PC-9 (cell line): ENCODE data around the gene SECTM1. TPM values are rescaled to one million over a fixed set of nuclear protein-coding genes. Genes with fewer than 3 reads are reported as not detected.

Experiments
- BruUV-seq: library from RNA; stranded (reverse); fragments of 400-500 nt; replicated peaks from 2 replicates; lab custom pipeline; 2021; lab: Mats Ljungman, UMichigan
- CTCF ChIA-PET: fragments of 300-600 bp; sonication (Branson Sonifier 250); formaldehyde crosslinking; loops from one replicate; lab custom pipeline; 2022; ENCODE audit warnings: antibody characterized with exemption; lab: Charles Lee
- POLR2A ChIA-PET: fragments of 300-600 bp; sonication (Branson Sonifier 250); formaldehyde crosslinking; loops from one replicate; lab custom pipeline; 2022; ENCODE audit warnings: antibody characterized with exemption; ENCODE audit not compliant: unreplicated experiment; lab: Charles Lee
- DNase-seq, 2 experiments: peaks; one replicate each; pipeline versions ENCODE4 v3.0.0 to v3.0.0-alpha.2; 2015 to 2022; ENCODE audit warnings: mixed read lengths in 1 of 2
- H2AFZ ChIP-seq: fragments of 200-600 bp; sonication (generic); 2 replicates; pipeline ENCODE4 v1.8.1; 2017; ENCODE audit warnings: antibody characterized with exemption
- H3F3A ChIP-seq: fragments of 200-600 bp; sonication (generic); 2 replicates; pipeline ENCODE4 v1.8.1; 2017; ENCODE audit warnings: antibody characterized with exemption, mild to moderate bottlenecking, low read depth; ENCODE audit not compliant: insufficient read depth
- H3K27ac ChIP-seq: fragments of 200-600 bp; sonication (generic); 2 replicates; pipeline ENCODE4 v1.6.1; 2016; ENCODE audit warnings: mixed run types
- H3K27me3 ChIP-seq: fragments of 200-600 bp; sonication (generic); 2 replicates; pipeline ENCODE4 v1.6.1; 2016; ENCODE audit warnings: low read depth, mixed run types; ENCODE audit not compliant: insufficient read depth
- H3K36me3 ChIP-seq: fragments of 200-600 bp; sonication (generic); 2 replicates; pipeline ENCODE4 v1.6.1; 2016; ENCODE audit warnings: low read depth, mixed run types
- H3K4me1 ChIP-seq: fragments of 200-600 bp; sonication (generic); replicated peaks from 2 replicates; pipeline ENCODE4 v1.6.1; 2016; ENCODE audit warnings: mixed run types; ENCODE audit not compliant: insufficient read depth
- H3K4me2 ChIP-seq: fragments of 200-600 bp; sonication (generic); 2 replicates; pipeline ENCODE4 v1.6.1; 2017; ENCODE audit warnings: mixed run types
- H3K4me3 ChIP-seq: fragments of 200-600 bp; sonication (generic); 2 replicates; pipeline ENCODE4 v1.6.1; 2016; ENCODE audit warnings: mixed run types
- H3K79me2 ChIP-seq: fragments of 200-600 bp; sonication (generic); 2 replicates; pipeline ENCODE4 v1.6.1; 2017; ENCODE audit warnings: low read depth, mixed run types
- H3K9me2 ChIP-seq: fragments of 200-600 bp; sonication (generic); 2 replicates; pipeline ENCODE4 v1.8.1; 2017; ENCODE audit warnings: mild to moderate bottlenecking; ENCODE audit not compliant: insufficient read depth
- H3K9me3 ChIP-seq: fragments of 200-600 bp; sonication (generic); 2 replicates; pipeline ENCODE4 v1.8.1; 2016; ENCODE audit warnings: low read depth; ENCODE audit not compliant: insufficient read depth
- H4K20me1 ChIP-seq: fragments of 200-600 bp; sonication (generic); 2 replicates; pipeline ENCODE4 v1.8.1; 2017; ENCODE audit not compliant: insufficient read depth
- CTCF ChIP-seq: fragments of 200-600 bp; sonication (generic); conservative IDR thresholded peaks from 2 replicates; pipeline ENCODE4 v1.6.1; 2017; ENCODE audit warnings: mixed run types, antibody characterized with exemption, mild to moderate bottlenecking, moderate library complexity
- EZH2 ChIP-seq: fragments of 200-600 bp; sonication (generic); IDR thresholded peaks from 2 replicates; pipeline ENCODE4 v1.8.0; 2017; ENCODE audit warnings: antibody characterized with exemption, low read depth
- intact Hi-C: fragments of 100-400 bp; cut with micrococcal nuclease; formaldehyde crosslinking; loops from one replicate; pipeline ENCODE4 v1.10.0; 2022; ENCODE audit not compliant: unreplicated experiment
- total RNA-seq: library from RNA; stranded (reverse); gene quantifications from 2 replicates; pipeline ENCODE4 v1.2.3, GENCODE V29; 2021

Gene SECTM1
- total RNA-seq, 1 experiment from 2014 or later: 3.6 TPM

DNA sequence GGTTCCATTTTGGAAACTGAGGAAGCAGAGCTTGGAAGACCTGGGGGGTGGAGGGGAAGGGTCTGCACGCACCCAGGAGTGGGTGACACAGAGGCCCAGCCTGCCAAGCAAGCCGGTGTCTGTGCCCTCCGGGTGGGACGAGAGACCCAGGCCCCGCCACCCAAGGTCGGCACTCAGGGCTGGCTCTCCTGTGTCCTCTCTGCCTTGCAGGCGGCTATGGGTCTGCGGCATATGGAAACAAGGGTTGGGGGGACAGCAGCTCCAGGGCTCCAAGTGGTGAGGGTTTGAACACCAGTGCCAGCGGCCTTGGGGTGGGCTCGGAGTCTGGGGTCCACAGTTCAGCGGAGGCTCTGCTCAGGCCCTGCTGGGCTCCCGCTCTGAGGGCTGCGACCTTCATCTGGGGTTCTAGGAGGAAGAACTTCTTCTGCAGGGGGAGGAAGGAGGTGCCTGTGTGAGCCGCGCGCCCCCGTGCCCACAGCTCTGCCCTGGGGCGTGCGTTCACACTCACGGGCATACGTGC is 11.6 kb downstream of the SECTM1 start:
- intact Hi-C loops: loop anchor here (2.0 kb wide), 1 partner anchor 77 kb away; no protein-coding TSS in a partner anchor
- Histone ChIP-seq H3K4me1 (no peaks in the 10 kb centered on the region), H2AFZ (no peak overlapping the region), H3K4me3 (no peak overlapping the region), H3K9me3 (no peaks in the 10 kb centered on the region), H3K9me2 (no peaks in the 10 kb centered on the region), H3K27ac (no peak overlapping the region), H3K79me2 (no peaks in the 10 kb centered on the region), H3K27me3 (0 out of 2 replicates have a peak, but pooled peaks cover 6% of the 10 kb centered on the region), H3F3A (no peaks in the 10 kb centered on the region), H4K20me1 (no peaks in the 10 kb centered on the region), H3K36me3 (no peaks in the 10 kb centered on the region), H3K4me2 (no peak overlapping the region)
- no peak for DNase-seq
- POLR2A ChIA-PET: interaction anchor here (0.6 to 0.7 kb wide), 2 partner anchors 80 to 232 kb away, joined by 4 to 5 read pairs; no protein-coding TSS in a partner anchor
- TF ChIP-seq EZH2 (no peak), CTCF (no peak)
- CTCF ChIA-PET: no interaction called here
- no TSS peak for BruUV-seq

DNA sequence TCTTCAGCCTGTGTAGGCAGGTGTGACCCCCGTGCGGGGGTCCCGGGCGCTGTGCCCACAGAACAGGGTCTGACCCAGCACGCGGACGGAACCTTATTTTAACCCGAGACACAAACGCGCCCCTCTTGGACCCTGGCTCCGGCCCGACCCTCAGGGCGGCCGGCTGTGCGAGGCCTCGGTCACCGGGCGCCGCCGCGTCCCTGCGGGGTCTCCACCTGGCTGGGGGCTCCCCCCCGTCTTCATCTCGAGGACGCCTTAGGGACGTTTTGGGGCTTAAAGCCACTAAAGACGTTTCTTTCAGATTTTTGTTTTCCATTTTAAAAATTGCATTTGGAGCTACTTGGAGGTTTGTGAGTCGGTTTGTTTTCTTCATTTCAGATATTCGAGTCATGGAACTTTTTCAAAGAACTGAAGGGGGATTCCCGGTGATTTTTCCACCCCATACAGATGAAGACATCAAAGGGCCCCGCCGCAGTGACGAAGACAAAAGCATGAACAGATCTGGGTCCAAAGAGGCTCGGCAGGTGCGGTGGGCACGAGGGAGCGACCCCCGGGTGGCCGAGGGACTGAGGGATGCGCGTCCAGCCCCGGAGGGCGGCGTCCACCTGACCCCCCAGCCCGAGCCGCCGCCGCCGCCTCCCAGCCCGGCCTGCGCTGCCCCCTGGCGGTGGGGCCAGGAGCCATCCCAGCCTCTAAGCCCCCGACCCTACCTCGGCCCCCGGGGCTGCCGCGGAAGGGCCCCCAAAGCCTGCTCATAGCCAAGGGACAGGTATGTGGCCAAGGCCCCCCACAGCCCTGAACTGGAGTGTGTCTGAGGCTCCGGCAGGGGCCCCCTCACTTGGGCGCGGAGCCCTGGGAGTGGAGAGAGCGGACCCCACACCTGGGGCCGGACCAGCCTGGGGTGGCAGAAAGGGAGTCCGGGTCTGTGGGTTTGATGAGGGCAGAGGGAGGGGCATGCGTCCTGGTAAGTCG is 12.3 kb downstream of the SECTM1 start:
- POLR2A ChIA-PET: interaction anchor here (0.6 to 0.7 kb wide), 4 partner anchors 79 to 1716 kb away, joined by 4 to 10 read pairs (median 5); partner anchors contain the start of gene PCYT2
- Histone ChIP-seq H3K4me2 (peak overlapping the region; percentile 36; the same call in 1 of the 2 replicates), H3F3A (no peaks in the 10 kb centered on the region), H2AFZ (no peak overlapping the region), H4K20me1 (no peaks in the 10 kb centered on the region), H3K27ac (no peak overlapping the region), H3K79me2 (no peaks in the 10 kb centered on the region), H3K36me3 (no peaks in the 10 kb centered on the region), H3K4me1 (no peaks in the 10 kb centered on the region), H3K4me3 (no peak overlapping the region), H3K9me3 (no peaks in the 10 kb centered on the region), H3K9me2 (no peaks in the 10 kb centered on the region), H3K27me3 (0 out of 2 replicates have a peak, but pooled peaks cover 6% of the 10 kb centered on the region)
- DNase-seq: peak in 1 of 2 experiments; percentile 34
- intact Hi-C loops: loop anchor here (2.0 kb wide), 1 partner anchor 76 kb away; no protein-coding TSS in a partner anchor
- CTCF ChIA-PET: no interaction called here
- no peak for TF ChIP-seq EZH2
- TF ChIP-seq CTCF: peak; percentile 82
- no TSS peak for BruUV-seq

GRCh38 chr17:82320140-82320840 is 13.3 kb downstream of the SECTM1 start:
- intact Hi-C loops: loop anchor here (2.0 kb wide), 1 partner anchor 75 kb away; no protein-coding TSS in a partner anchor

More at GRCh38 chr17:82320140-82320840, 13.3 kb downstream of the SECTM1 start:
- POLR2A ChIA-PET: no interaction called here
- Histone ChIP-seq H3K9me2 (no peaks in the 10 kb centered on the region), H3K4me3 (no peak overlapping the region), H3K4me2 (no peak overlapping the region), H3K27me3 (0 out of 2 replicates have a peak, but pooled peaks cover 6% of the 10 kb centered on the region), H3K36me3 (no peaks in the 10 kb centered on the region), H3K79me2 (no peaks in the 10 kb centered on the region), H2AFZ (no peak overlapping the region), H3K27ac (no peak overlapping the region), H3K9me3 (no peaks in the 10 kb centered on the region), H3K4me1 (no peaks in the 10 kb centered on the region), H4K20me1 (no peaks in the 10 kb centered on the region), H3F3A (no peaks in the 10 kb centered on the region)
- no TSS peak for BruUV-seq
- no peak for TF ChIP-seq EZH2
- no peak for TF ChIP-seq CTCF
- DNase-seq: no peak
- CTCF ChIA-PET: no interaction called here
